ENCODE results near the gene TJP1.

Gene TJP1

DNA sequence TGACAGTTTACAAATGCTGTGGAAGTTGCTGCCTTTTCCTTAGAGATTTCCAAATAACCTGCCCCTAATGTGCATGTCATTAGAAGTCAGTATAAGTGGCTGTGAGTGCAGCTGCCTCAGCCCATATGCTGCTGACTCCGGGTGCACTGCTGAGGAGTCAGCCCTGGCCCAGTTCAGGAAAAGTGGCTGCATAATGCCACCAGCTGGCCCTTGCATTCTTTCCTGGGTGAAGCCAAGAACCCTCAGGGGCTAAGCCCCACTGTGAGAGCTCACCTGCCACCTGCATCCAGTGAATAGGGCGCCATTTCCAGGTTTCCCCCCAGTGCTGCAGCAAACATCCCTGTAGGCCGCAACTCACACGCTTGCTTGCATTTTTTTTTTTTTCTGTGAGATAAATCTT, 139.9 kb downstream of the TJP1 start:
- DNase-seq (ENCODE audit: insufficient read length, low spot score) (no peak), FAIRE-seq (no peak)
- TF ChIP-seq, protein P1, sequence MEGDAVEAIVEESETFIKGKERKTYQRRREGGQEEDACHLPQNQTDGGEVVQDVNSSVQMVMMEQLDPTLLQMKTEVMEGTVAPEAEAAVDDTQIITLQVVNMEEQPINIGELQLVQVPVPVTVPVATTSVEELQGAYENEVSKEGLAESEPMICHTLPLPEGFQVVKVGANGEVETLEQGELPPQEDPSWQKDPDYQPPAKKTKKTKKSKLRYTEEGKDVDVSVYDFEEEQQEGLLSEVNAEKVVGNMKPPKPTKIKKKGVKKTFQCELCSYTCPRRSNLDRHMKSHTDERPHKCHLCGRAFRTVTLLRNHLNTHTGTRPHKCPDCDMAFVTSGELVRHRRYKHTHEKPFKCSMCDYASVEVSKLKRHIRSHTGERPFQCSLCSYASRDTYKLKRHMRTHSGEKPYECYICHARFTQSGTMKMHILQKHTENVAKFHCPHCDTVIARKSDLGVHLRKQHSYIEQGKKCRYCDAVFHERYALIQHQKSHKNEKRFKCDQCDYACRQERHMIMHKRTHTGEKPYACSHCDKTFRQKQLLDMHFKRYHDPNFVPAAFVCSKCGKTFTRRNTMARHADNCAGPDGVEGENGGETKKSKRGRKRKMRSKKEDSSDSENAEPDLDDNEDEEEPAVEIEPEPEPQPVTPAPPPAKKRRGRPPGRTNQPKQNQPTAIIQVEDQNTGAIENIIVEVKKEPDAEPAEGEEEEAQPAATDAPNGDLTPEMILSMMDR (IDR thresholded peaks at IDR 0.05; ENCODE audit: insufficient read depth, missing control alignments): no peak

DNA sequence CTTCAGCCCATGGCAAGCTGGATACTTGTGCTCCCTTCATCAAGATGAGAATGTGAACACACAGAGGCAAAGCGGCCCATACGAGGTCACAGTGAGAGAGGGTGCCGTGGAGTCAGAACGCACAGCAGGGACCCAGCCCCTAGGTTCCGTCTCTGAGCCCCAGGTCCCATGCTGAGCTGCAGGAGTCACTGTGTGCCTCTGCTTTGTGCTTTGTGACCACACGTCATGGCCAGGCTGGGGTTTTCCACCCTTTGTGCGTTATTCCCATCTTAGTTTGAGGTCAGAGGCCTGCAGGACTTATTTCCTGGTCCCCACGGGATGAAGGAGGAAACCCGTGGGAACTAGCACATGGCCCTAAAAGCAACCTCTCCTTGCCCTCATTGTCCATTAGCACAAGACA, 140.3 kb downstream of the TJP1 start:
- TF ChIP-seq, protein P1 (IDR thresholded peaks at IDR 0.05; ENCODE audit: insufficient read depth, missing control alignments): no peak
- DNase-seq (ENCODE audit: insufficient read length, low spot score) (no peak), FAIRE-seq (no peak)

DNA sequence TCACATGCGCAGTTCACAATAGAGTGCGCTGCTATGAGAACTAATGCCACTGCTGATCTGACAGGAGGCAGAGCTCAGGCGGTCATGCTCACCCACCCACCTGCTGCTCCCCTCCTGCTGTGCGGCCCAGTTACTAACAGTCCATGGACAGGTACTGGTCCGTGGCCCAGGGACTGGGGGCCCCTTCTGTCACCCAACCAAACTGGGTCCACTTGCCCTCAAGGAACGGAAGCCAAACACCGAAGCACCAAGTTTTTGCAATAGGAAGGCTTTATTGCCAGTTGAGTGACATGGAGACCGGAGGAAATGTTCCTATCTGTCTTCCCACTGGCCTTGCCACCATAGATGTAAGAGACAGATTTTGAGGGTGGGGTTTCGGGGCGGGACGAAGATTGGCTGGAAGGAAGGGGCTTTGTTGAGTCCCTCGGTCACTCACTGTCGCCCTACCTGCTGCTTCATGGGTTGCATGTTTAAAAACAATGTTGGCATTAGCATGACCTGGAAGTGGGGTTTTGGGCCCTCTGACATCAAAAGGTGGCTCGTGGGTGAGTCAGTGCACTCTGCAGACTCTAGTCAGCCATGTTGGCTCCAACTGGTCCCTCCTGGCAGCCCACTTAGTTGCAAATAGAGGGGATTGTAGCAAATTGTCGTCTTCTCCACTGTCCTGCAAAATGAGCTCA, 141.0 kb downstream of the TJP1 start:
- no peak for FAIRE-seq
- TF ChIP-seq, protein P1 (IDR thresholded peaks at IDR 0.05; ENCODE audit: insufficient read depth, missing control alignments): no peak
- DNase-seq (ENCODE audit: insufficient read length, low spot score): no peak

DNA sequence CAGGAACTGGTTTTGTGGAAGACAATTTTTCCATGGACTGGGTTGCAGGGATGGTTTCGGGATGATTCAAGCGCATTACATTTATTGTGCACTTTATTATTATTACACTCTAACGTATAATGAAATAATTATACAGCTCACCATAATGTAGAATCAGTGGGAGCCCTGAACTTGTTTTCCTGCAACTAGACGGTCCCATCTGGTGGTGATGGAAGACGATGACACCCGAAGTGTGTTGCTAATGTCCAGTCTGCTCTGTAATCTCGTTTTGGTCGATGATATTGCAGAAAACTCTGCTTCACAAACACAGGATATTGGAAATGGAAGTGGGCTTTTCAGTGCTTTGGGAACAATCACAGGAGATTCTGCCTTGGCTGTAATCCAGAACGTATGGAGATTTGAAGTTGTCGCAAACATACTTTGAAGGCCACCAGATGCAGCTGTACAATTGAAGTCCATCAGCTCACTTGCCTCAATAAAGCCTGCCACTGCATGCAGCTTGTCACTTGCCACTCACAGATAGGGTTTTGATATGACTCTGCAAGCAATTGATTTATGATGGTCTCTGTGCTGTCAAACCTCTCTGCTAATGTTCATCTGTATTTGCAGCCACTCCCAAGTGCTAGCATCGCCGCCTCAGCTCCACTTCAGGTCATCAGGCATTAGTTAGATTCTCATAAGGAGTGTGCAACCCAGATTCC, 141.7 kb downstream of the TJP1 start:
- TF ChIP-seq, protein P1 (IDR thresholded peaks at IDR 0.05; ENCODE audit: insufficient read depth, missing control alignments): no peak
- no peak for FAIRE-seq
- DNase-seq (ENCODE audit: insufficient read length, low spot score): no peak

DNA sequence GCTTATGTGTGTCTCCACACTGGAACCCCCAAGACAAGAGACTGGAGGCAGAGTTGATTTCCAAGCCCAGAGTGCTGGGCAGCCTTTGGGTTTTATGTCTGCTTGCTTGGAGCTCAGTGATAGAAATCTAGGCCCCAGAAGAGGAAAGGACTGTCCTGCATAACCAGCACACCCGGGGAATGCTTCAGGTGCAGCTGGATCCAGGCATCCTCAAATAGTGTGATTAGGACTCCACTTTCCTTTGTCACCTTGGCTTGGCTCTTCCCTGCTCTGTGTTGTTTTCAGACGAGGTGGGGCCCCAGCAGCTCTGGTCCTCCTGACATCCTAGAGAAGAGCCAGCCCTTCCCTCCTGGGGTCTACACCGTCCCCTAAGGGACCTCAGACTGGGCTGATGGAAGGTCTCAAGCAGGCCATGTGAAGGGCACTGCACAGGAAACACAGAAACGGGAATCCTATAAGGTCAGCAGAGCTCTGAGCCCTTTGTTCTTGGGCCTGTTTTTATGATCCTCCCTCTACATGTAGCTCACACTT, 143.7 kb downstream of the TJP1 start:
- FAIRE-seq (no peak), DNase-seq (ENCODE audit: insufficient read length, low spot score) (no peak)
- TF ChIP-seq, protein P1 (IDR thresholded peaks at IDR 0.05; ENCODE audit: insufficient read depth, missing control alignments): no peak

DNA sequence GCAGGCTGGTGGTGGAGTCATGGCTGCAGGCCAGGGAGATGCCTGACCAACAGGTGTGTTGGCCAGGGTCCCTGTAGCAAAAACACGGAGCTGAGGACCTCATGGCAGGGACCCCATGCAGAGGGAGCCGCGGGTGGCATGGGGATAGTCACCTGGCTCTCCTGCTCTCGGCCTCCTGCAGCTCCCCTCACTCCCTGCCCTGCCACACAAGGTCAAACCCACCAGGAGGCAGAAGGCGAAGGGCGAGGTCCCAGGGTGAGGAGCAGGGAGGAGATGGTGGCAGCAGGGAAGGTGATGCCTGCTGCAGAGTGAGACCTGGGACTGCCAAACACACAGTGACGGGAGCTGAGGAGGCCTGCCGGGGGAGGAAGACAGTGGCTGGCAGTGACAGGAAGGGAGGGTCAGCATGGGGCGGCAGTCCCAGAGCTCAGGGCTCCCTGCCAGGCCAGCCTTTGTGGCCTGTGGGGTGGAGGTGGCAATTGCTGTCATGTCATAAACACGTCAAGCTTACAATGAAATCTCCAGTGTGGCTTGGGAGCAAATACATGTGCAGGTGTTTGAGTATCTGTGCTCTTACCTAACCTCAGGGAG, 144.3 kb downstream of the TJP1 start:
- DNase-seq (ENCODE audit: insufficient read length, low spot score) (no peak), FAIRE-seq (no peak)
- TF ChIP-seq, protein P1 (IDR thresholded peaks at IDR 0.05; ENCODE audit: insufficient read depth, missing control alignments): no peak
